Cardiac muscle cell (in vitro differentiated cells and primary cell): ENCODE results near the gene TTC13. TPM values are rescaled to one million over a fixed set of nuclear protein-coding genes. Genes with fewer than 3 reads are reported as not detected.

ENCODE experiments used
- DNase-seq, 2 donors: peaks; one replicate each; pipeline versions ENCODE4 v3.0.0 to v3.0.0-alpha.2; 2010 to 2017; ENCODE audit warnings: low read depth in 1 of 2, low spot score in 1 of 2
- H3K27ac ChIP-seq: fragments of 200-600 bp; sonication (generic); 2 replicates; pipeline ENCODE4 v1.5.1; 2016
- H3K27me3 ChIP-seq: fragments of 200-600 bp; sonication (generic); 2 replicates; pipeline ENCODE4 v1.6.0; 2016; ENCODE audit warnings: control low read depth
- H3K36me3 ChIP-seq: fragments of 200-600 bp; sonication (generic); 2 replicates; pipeline ENCODE4 v1.5.1; 2016; ENCODE audit warnings: control low read depth
- H3K4me1 ChIP-seq: fragments of 200-600 bp; sonication (generic); 2 replicates; pipeline ENCODE4 v1.8.1; 2017; ENCODE audit warnings: low read depth, mild to moderate bottlenecking, mixed run types
- H3K4me3 ChIP-seq: fragments of 200-600 bp; sonication (generic); 2 replicates; pipeline ENCODE4 v1.5.1; 2016; ENCODE audit warnings: mild to moderate bottlenecking
- H3K9me3 ChIP-seq: fragments of 200-600 bp; sonication (generic); 2 replicates; pipeline ENCODE4 v1.5.1; 2017; ENCODE audit warnings: low read depth, mild to moderate bottlenecking, control low read depth
- polyA plus RNA-seq: library from polyadenylated mRNA; unstranded; fragments of >200 nt; fragmentation: Nextera tagmentation; extraction: Ambion mirVana; gene quantifications from 2 replicates; pipeline ENCODE4 v1.2.1, GENCODE V29; 2016
- total RNA-seq: library from RNA; depleted of rRNA; stranded (reverse); fragments of >200 nt; gene quantifications from 2 replicates; pipeline ENCODE4 v1.2.3, GENCODE V29; 2016
- TF ChIP-seq, protein P1 (sequence below): IDR thresholded peaks from 2 replicates; pipeline ENCODE4 v1.5.1; 2012; ENCODE audit warnings: low read depth, mild to moderate bottlenecking, low read length

The TTC13 gene
- total and polyA plus RNA-seq, 2 experiments from 2014 or later, result 7.1 to 9.1 TPM

DNA sequence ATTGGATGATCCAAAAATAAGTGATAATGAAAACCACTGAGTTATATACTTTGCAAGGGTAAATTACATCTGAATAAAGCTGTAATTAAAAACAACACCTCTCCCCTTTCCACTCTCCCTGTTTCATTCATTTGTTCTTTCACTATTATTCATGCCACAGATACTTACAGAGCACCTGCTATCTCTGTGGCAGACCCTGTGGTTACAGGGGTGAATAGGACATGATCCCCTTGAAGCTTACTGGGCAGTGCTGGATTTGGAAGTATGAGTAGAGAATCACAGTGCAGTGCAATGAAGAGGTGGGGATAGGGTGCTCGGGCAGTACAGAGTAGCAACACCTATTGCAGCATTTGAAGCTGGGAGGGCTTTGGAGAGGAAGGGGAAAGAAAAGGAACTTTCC lies 22.0 kb upstream of the TTC13 start:
- Histone ChIP-seq H3K27ac (no peak overlapping the region), H3K9me3 (no peaks in the 10 kb centered on the region), H3K4me1 (no peaks in the 10 kb centered on the region), H3K36me3 (peaks cover 41% of the 10 kb centered on the region), H3K4me3 (no peak overlapping the region), H3K27me3 (no peaks in the 10 kb centered on the region)
- DNase-seq, result no peak
- TF ChIP-seq, protein P1, sequence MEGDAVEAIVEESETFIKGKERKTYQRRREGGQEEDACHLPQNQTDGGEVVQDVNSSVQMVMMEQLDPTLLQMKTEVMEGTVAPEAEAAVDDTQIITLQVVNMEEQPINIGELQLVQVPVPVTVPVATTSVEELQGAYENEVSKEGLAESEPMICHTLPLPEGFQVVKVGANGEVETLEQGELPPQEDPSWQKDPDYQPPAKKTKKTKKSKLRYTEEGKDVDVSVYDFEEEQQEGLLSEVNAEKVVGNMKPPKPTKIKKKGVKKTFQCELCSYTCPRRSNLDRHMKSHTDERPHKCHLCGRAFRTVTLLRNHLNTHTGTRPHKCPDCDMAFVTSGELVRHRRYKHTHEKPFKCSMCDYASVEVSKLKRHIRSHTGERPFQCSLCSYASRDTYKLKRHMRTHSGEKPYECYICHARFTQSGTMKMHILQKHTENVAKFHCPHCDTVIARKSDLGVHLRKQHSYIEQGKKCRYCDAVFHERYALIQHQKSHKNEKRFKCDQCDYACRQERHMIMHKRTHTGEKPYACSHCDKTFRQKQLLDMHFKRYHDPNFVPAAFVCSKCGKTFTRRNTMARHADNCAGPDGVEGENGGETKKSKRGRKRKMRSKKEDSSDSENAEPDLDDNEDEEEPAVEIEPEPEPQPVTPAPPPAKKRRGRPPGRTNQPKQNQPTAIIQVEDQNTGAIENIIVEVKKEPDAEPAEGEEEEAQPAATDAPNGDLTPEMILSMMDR, result no peak

DNA sequence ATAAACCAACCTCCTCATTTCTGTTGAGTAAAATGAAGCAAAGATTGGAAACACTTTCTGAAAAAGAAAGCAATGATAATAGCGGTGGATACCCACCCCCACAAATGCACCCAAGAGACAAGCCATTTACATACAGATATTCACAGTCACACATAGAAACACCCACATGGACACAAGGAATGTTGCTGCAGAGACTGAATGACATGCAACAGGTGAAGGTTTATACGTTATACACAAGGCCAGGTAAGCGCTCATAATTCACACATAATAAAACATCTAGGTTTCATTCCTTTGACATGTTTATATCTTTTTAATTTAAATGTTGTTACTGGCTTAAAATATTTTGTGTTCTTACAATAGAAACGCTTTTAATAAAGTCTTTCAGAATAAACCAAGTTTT lies 21.5 kb upstream of the TTC13 start:
- Histone ChIP-seq H3K9me3 (no peaks in the 10 kb centered on the region), H3K27ac (no peak overlapping the region), H3K36me3 (peaks cover 43% of the 10 kb centered on the region), H3K27me3 (no peaks in the 10 kb centered on the region), H3K4me1 (no peaks in the 10 kb centered on the region), H3K4me3 (no peak overlapping the region)
- no peak for DNase-seq
- TF ChIP-seq, protein P1, result no peak

DNA sequence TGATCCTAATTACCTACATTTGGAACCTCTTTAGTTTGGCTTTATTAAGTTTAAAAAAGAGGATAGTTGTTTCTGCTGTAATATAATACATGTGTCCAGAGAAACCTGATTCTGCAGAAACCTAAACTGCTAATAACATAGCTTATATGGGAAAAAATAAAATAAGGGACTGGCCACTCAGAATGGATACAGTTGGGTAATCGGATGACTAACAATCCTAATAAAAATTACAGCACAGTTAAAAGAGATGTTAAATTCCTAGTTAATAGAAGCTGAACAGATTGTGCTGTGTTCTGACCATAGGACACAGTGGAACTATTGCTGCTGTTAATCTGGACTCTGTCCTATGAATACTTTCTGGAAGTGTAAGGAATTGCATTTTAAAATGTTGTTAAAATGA lies 16.2 kb upstream of the TTC13 start:
- TF ChIP-seq, protein P1, result no peak

DNA sequence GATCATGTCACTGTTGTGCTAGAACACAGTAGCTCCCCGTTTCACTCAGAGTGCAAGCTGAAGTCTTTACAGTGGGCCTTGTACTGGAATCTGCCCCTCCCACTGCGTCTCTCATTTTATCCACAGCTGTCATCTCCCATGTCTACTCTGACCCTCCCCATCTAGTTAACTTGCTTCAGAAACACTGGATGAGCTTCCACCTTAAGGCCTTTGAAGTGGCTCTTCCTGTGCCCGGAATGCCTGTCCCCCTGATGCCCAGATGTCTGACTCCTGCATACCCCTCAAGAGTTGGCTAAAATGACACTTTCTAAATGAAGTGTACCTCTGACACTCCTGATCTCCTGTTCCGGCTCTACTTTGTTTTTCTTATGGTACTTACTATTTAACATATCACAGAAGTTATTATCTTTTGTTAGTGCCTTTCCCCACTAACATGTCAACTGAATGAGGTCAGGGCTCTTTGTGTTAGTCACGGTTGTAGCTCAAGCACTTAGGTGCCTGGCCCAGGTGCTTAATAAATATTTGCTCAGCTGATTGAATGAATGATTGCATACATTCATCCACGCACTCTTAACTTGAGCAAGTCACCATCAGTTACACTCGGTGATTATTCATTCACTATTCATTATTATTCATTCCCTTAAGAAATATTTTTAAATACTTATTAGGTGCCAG lies 13.6 kb upstream of the TTC13 start:
- DNase-seq, result no peak
- TF ChIP-seq, protein P1, result no peak
- H3K4me1 ChIP-seq, result no peaks in the 10 kb centered on the region
- H3K27ac ChIP-seq, result peak overlapping the region; percentile 4
- H3K27me3 ChIP-seq, result no peaks in the 10 kb centered on the region
- H3K36me3 ChIP-seq, result peaks cover 14% of the 10 kb centered on the region
- no peak overlapping the region for H3K4me3 ChIP-seq
- no peaks in the 10 kb centered on the region for H3K9me3 ChIP-seq

More for the DNA sequence above, 16.2 kb upstream of the TTC13 start:
- Histone ChIP-seq H3K4me1 (no peaks in the 10 kb centered on the region), H3K4me3 (no peak overlapping the region), H3K9me3 (no peaks in the 10 kb centered on the region), H3K27ac (no peak overlapping the region), H3K27me3 (no peaks in the 10 kb centered on the region), H3K36me3 (peaks cover 31% of the 10 kb centered on the region)
- DNase-seq, result no peak

DNA sequence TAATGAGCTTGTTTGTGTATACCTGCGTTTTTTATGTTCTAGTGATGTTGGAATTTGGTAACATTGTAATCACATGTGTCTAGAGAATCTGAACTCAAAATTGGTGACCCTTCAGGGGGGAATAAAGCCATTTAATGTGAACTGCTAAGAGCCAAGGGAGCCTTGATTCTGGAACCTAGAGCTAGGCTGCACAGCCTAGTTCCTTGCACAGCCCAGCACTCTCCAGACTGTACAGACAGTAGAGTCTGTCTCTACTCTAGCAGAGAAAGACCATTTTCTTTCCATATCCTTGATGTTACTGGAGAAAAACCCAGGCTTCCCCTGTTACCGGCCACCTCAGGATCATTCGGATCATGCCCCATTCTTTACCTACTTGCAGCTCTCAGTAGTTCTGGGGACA lies 8.8 kb upstream of the TTC13 start:
- H3K36me3 ChIP-seq, result no peaks in the 10 kb centered on the region
- no peak overlapping the region for H3K4me3 ChIP-seq
- H3K27ac ChIP-seq, result no peak overlapping the region
- no peaks in the 10 kb centered on the region for H3K9me3 ChIP-seq
- no peak for DNase-seq
- TF ChIP-seq, protein P1, result no peak
- peaks cover 3% of the 10 kb centered on the region for H3K4me1 ChIP-seq
- H3K27me3 ChIP-seq, result no peaks in the 10 kb centered on the region
